ENCODE measurements around the gene MISP3.

Gene MISP3

DNA sequence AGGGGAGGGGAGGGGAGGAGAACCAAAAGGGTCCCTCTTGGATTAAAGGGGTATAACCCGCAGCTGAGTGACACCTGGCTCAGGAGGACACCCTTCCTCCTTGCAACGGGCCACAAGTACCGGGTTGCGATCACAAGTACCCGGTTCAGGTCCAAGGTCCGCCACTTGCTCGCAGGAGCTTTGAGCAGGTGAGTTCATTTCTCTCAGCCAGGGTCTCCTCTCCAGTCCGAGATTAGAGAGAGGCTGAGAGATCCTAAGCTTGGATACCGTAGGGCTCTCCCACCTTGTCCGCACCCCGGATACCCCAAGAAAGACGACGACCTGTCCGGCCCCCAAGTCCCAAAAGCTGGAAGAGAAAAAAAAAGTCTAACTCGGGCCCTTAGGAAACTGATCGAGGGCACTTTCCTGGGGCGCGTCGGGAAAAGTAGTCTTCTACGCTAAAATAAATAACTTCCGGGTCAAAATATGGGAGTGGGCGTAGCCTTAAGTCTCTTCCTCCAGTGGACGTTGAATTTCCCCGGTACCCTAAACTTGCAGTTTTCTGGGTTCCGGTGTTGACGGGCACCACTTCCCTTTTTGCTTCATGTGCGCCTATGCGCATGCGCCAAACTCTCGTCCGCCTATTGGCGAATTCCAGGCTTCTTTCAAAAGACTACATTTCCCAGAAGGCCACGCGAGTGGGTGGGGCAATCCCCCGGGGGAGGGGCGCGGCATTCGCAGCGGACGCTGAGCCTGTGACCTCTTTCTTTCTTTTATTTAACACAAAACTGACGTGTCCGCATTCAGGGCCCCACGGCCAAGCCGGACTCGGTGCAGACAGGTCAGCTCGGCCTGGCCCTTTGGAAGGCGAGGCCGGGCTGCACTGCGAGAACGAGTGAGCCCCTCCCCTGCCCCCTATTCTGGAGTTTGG, 8.6 kb downstream of the MISP3 start:
- peak; percentile 97 for DNase-seq (ENCODE audit: low read depth, low spot score)

- DNase-seq (ENCODE audit: low read depth, low spot score): no peak
Measured at GRCh38 chr19:14081797-14082674, 9.4 kb downstream of the MISP3 start.

- DNase-seq (ENCODE audit: low read depth, low spot score): no peak
Measured at GRCh38 chr19:14082675-14082960, 10.0 kb downstream of the MISP3 start.

DNA sequence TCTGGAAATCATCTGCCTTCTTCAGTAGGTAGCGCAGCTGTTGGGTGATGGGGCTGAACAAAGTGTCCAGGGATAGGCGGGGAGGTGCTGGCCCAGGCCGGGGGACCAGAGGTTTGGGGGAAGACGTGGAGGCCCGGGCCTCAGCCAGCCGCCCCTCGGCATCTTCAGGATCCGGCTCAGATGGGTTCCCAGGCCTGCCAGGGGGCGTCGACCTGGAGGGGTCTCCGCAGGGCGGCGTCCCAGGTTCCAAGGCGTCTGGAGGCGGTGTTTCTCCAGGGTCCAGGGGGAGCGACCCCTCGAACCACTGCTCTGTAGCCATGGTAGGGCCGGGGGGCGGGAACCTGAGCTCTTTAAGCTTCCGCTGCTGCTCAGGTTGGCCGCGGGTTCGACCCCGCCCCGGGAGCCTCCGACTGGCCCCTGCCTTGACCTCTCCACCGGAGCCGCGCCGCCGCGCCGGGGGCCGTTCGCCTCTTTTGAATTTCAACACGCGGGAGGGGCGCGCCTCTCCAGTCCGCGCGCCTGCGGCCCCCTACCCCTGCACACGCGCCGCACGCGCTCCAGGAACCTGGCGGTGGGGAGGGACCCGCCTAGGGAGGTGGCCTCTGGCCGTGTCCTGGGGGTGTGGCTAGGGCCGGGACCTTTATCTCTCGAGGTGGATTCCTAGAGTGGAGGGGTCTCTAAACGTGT, 12.9 kb downstream of the MISP3 start, which contains the start of gene C19orf67:
Gene C19orf67, minus strand, starts transcription at position 475 of the 687 bp plus-strand sequence. Its CDS starts 156 bp downstream, at position 319.
- no peak for DNase-seq (ENCODE audit: low read depth, low spot score)

DNA sequence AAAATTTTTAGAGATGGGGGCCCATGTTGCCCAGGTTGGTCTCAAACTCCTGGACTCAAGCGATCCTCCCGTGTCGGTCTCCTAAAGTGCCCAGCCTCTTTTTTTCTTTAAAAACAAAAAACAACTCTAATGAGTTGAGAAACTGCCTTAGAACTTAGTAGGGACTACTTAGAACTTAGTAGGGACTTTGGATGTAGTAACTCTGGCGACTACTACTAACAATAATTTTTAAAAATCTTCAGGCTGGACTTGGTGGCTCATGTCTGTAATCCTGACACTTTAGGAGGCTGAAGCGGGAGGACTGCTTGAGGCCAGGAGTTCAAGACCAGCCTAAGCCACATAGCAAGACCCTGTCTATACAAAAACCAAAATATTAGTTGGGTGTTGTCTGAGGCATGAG, 13.5 kb downstream of the MISP3 start:
- no peak for DNase-seq (ENCODE audit: low read depth, low spot score)

- no peak for DNase-seq (ENCODE audit: low read depth, low spot score)
Measured at GRCh38 chr19:14088634-14089411, 16.2 kb downstream of the MISP3 start.

- DNase-seq (ENCODE audit: low read depth, low spot score): no peak
Measured at GRCh38 chr19:14089412-14089661, 16.8 kb downstream of the MISP3 start.

DNA sequence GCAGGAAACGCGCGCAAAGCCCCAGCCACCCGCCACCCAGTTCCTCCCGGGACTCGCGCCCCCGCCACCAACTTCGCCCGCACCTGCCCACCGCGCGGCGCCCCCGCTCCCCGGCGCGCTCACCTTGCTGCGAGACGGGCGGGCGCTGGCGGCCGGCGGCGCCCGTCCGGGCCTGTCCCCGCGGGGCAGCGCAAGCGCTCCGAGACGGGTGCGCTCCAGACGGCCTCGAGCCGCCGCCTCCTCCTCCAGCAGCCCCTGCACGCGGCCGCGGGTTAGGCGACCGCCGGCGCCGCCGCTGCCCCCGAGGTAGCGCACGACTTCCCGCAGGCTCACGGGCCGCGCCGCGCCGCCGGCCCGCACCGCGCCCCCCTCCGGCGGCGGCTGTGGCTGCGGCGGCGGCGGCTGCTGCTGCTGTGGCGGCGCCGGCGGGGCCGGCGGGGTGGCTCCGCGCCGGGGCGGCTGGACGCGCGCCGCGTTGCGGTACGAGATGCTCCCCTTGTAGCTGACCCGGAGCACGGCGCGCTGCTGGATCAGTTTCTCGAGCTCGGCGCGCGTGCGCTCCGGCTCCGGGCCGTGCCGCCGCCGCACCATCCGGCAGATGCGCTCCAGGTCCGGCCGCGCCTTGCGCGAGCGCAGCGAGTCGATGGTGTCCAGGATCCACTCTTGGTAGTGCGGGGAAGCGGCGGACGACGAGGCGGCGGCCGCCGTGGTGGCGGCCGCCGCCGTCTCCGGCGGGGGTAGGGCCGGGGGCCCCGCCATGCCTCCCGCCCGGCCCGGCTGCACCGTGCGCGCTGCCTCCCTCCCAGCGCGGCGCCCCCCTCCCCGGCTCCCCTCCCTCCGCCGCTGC, 17.3 kb downstream of the MISP3 start:
- no peak for DNase-seq (ENCODE audit: low read depth, low spot score)

DNA sequence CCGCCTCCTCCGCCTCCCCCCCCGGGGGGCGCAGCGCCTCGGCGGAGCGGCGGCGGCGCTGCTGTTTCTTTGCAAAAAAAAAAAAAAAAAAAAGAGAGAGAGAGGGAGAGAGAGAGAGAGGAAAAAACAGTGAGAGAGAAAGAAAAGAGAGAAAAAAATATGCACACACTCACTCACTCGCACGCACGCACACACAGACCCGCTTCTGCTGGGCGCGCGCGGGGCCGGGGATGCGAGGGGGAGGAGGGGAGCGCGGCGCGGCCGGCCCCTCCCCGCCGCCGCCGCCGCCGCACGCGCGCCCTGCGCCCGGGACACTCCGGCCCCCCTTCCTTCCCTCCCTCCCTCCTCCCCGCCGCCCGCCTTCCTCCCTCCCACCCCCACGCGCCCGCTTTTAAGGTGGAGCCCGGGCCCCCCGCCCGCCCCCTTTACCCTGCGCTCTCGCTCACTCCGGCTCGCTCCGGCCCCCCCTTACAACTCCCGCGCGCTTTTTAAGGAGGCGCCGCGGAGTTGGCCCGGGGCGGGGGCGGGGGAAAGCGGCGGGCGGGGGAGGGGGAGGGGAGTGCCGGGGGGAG, 18.0 kb downstream of the MISP3 start, which contains the start of gene SAMD1:
Gene SAMD1, minus strand, starts transcription at position 243 of the 572 bp plus-strand sequence.
- no peak for DNase-seq (ENCODE audit: low read depth, low spot score)

DNA sequence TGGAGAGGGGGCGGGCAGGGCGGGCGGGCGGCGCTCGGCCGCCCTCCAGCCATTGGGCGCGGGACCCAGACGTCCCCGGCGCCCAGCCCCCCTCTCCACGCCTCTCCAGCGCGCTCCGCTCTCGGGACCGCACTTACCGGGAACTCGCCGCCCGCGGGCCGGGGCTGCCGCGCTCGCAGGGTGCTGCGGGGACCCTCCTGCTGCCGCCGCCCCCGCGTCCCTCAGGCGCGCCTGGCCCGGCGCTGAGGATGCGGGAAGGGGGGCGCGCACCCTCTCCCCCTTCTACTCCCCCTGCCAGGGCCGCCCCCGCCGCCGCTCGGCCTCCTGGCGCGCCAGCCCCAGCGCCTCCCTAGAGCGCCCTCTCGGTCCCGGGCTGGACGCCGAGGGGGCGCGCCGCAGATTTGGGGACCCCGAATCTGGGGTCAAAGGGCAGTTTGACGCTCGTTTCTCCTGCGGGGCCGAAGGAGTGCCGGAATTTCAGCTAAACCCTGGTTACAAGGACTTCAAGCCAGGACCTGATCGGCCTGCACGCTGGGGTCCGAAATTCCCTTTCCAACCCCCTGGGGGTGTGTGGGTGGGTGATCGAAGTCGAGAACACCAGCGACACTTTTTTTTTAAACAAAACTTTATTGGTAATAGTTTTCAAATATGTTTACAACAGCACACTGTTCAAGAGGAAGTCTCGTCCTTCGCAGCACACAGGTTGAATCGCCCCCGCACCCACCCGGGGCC, 18.7 kb downstream of the MISP3 start:
- no peak for DNase-seq (ENCODE audit: low read depth, low spot score)

- no peak for DNase-seq (ENCODE audit: low read depth, low spot score)
Measured at GRCh38 chr19:14091813-14092462, 19.4 kb downstream of the MISP3 start.

GRCh38 chr19:14093117-14093823, 20.7 kb downstream of the MISP3 start:
- no peak for DNase-seq (ENCODE audit: low read depth, low spot score)

DNA sequence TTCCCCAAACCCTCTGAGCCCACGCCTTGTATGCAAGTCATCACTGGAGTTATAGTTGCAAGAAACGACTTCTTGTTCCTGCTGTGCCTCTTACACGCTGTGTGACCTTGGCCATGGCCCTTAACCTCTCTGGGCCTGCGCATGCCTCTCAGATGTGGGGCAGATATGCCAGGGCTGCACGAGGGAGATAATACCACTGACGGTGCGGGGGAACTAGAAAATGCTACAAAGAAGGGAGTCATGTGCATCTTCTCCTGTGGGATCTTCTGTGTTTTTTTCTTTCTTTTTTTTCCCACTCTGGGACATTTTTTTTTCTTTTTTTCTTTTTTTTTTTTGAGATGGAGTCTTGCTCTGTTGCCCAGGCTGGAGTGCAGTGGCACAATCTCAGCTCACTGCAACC, 22.3 kb downstream of the MISP3 start:
- DNase-seq (ENCODE audit: low read depth, low spot score): no peak

DNA sequence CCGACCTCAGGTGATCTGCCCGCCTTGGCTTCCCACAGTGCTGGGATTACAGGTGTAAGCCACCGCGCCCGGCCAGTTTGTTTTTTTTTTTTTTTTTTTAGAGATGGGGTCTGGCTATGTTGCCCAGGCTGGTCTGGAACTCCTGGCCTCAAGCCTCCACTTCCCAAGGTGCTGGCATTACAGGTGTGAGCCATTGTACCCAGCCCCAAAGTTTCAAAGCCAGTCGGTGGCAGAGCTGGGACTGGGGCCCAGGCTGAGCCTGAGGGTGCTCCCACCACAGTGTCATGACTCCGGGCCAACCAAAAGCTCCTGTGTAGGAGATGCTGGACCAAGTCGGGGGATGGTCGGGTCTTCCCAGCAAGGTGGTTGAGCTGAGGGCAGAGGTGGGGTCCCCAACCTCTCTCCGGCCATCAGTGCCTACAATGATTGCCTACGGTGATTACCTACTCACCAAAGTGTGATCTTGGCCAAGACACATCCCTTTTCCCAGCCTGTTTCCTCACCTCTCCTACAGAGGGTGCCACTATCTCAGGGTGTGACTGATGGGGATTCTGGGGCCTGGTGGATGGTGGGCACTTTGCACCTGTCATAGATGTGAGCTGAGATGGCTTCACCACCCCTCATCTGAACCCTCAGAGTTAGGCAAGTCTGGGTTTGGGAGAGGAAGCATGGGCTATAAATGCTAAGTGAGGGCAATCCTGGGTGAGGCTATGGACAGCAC, 23.8 kb downstream of the MISP3 start:
- no peak for DNase-seq (ENCODE audit: low read depth, low spot score)

- no peak for DNase-seq (ENCODE audit: low read depth, low spot score)
Measured at GRCh38 chr19:14097532-14098151, 25.1 kb downstream of the MISP3 start.

DNA sequence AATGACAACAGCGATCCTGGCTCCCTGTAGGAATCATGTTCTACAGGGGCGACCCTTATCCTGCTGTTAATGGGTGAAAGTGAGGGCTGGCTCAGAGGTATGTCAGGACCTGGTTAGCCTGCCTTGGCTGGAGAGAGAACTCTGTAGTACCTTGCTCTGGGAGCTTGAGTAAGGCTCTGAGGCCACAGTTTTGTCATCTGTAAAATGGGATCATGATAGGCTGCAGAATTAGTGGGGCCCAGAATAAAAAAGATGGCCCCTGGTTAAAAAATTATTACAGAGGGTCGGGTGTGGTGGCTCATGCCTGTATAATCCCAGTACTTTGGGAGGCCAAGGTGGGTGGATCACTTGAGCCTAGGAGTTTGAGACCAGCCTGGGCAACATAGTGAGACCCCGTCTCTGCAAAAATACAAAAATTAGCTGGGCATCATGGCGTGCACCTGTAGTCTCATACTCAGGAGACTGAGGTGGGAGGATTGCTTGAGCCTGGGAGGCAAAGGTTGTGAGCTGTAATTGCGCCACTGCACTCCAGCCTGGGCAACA, 28.5 kb downstream of the MISP3 start:
- DNase-seq (ENCODE audit: low read depth, low spot score): no peak

- DNase-seq (ENCODE audit: low read depth, low spot score): no peak
Measured at GRCh38 chr19:14102102-14102696, 29.6 kb downstream of the MISP3 start.
